ENCODE measurements around the gene UBE2G2.
"Not testable (repeated sequence)": the region's sequence is repeated elsewhere in the genome, so short reads cannot be mapped to it uniquely, and the experiment has no call there.

Gene UBE2G2

DNA sequence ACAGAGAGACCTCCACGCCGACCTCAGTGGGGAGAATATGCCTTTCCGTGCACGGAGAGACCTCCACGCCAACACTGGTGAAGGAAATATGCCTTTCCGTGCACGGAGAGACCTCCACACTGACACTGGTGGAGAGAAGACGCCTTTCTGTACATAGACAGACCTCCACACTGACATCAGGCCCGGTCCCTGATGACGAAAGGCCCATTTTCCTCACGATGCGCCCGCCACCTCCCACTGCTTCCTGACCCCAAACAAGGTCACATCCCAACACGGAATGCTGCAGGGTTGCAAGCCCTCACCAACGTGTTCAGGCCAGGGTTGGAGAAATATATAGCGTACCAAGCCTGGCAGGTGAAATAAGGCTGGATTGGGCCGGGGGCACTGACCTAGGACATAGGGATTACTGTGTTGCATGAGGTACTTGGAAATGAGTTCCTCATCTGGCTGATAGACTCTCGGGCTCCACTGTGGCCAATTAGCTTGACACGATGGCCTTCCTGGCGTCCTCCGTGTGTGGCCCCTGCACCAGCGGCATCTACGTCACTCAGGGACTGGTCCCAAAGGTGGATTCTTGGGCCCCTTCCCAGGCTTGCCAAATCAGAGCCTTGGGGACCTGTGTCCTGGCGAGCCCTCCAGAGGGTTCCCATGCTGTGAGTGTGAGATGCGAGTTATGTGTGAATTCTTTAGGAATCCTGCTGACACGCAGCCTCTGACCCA is 32.8 kb upstream of the UBE2G2 start:
- Histone ChIP-seq H3K27me3 (ENCODE audit: low read depth, low read length) (no peaks in the 10 kb centered on the region), H3K9me3 (ENCODE audit: control insufficient read depth in 1 of 2, low read length in 2 of 2) (peaks cover 0 to 1% of the 10 kb centered on the region in 2 donors), H3K27ac (ENCODE audit: low read length) (no peak overlapping the region), H3K36me3 (ENCODE audit: control insufficient read depth in 1 of 2, insufficient read depth in 2 of 2, low read length in 2 of 2) (no peaks in the 10 kb centered on the region), H3K4me1 (ENCODE audit: control insufficient read depth in 1 of 2, insufficient read depth in 2 of 2, low read length in 2 of 2) (peaks cover 0 to 7% of the 10 kb centered on the region in 2 donors), H3K4me3 (ENCODE audit: low read depth in 1 of 2, low read length in 2 of 2) (no peak overlapping the region)

DNA sequence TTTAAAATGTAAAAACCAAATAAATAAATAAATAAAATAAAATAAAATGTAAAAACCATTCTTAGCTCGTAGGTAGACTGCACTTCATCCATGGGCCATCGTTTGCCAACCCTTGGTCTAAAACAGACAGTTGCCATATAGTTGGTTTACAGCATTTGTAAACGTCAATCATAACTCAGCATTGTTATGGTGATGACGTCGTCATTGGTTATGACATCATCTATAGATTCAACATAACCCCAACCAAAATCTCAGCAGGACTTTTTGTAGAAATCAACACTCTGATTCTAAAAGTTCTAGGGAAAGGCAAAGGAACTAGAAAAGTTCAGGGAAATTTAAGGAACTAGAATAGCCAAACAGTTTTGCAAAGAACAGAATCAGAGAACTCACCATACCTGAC is 32.0 kb upstream of the UBE2G2 start:
- Histone ChIP-seq H3K9me3 (ENCODE audit: control insufficient read depth in 1 of 2, low read length in 2 of 2) (peaks cover 0 to 4% of the 10 kb centered on the region in 2 donors), H3K4me1 (ENCODE audit: control insufficient read depth in 1 of 2, insufficient read depth in 2 of 2, low read length in 2 of 2) (peaks cover 0 to 7% of the 10 kb centered on the region in 2 donors), H3K4me3 (ENCODE audit: low read depth in 1 of 2, low read length in 2 of 2) (no peak overlapping the region), H3K27me3 (ENCODE audit: low read depth, low read length) (no peaks in the 10 kb centered on the region), H3K36me3 (ENCODE audit: control insufficient read depth in 1 of 2, insufficient read depth in 2 of 2, low read length in 2 of 2) (no peaks in the 10 kb centered on the region), H3K27ac (ENCODE audit: low read length) (no peak overlapping the region)

- H3K27ac ChIP-seq (ENCODE audit: low read length); H3K4me1 ChIP-seq (ENCODE audit: control insufficient read depth in 1 of 2, insufficient read depth in 2 of 2, low read length in 2 of 2); H3K27me3 ChIP-seq (ENCODE audit: low read depth, low read length); H3K4me3 ChIP-seq (ENCODE audit: low read depth in 1 of 2, low read length in 2 of 2); H3K36me3 ChIP-seq (ENCODE audit: control insufficient read depth in 1 of 2, insufficient read depth in 2 of 2, low read length in 2 of 2): not testable (repeated sequence)
- H3K9me3 ChIP-seq (ENCODE audit: control insufficient read depth in 1 of 2, low read length in 2 of 2), result peaks cover 0 to 13% of the 10 kb centered on the region in 2 donors
Measured at GRCh38 chr21:44832516-44833255, 31.1 kb upstream of the UBE2G2 start.

DNA sequence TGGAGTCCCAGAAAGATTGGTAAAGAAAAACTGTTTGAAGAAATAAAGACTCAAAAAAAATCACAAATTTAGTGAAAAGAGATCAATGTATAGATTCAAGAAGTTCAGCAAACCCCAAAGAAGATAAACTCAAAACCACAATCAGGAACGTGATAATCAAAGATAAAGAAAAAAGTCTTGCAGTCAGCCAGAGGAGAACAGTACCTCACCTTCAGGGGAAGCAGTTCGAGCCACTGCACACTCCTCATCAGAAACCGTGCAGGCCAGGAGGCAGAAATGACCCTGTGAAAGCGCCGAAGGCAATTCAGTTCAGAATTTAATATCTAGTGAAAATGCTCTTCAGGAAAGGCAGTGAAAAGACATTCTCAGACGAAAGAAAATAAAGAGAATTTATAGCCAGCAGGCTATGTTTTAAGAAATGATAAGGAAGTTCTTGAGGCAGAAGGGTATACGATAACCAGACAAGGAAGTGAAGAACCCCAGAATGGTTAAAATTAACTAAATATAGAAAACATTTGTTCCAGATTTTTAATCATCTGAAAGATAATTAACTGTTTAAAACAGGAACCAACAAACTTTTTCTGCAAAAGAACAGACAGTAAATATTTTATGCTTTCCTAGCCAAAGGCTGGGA is 29.7 kb upstream of the UBE2G2 start:
- no peaks in the 10 kb centered on the region for H3K27me3 ChIP-seq (ENCODE audit: low read depth, low read length)
- peaks cover 0 to 18% of the 10 kb centered on the region in 2 donors for H3K9me3 ChIP-seq (ENCODE audit: control insufficient read depth in 1 of 2, low read length in 2 of 2)
- H3K27ac ChIP-seq (ENCODE audit: low read length), result no peak overlapping the region
- peaks cover 0 to under 1% of the 10 kb centered on the region in 2 donors for H3K4me1 ChIP-seq (ENCODE audit: control insufficient read depth in 1 of 2, insufficient read depth in 2 of 2, low read length in 2 of 2)
- H3K36me3 ChIP-seq (ENCODE audit: control insufficient read depth in 1 of 2, insufficient read depth in 2 of 2, low read length in 2 of 2), result no peaks in the 10 kb centered on the region
- no peak overlapping the region for H3K4me3 ChIP-seq (ENCODE audit: low read depth in 1 of 2, low read length in 2 of 2)

DNA sequence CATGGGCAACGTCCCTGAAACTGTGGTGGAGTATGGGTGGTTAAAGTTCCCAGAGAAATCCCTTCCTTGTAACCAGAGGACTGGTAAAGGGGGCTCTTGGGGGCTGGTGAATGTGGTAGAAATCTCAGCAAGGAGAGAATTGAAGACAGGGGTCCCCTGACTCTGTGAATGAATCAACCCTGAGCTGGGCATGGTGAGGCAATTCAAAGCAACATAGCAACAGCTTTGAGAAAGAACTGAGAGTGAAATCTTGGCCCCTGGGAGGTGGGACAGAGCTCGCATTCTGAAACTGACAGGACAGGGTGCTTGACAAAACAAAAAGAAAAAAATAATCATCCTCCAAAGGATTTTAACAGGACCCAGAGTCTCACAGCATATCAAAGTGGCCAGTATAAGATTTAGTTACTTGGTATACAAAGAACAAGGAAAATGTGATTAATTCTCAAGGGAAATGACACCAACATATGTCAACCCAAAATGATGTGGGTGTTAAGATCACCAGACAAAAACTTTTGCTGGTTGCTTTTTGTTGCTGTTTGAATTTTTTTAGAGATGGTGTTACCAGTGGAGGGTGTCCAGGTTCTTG is 28.0 kb upstream of the UBE2G2 start:
- no peak overlapping the region for H3K4me3 ChIP-seq (ENCODE audit: low read depth in 1 of 2, low read length in 2 of 2)
- peaks cover 0 to 18% of the 10 kb centered on the region in 2 donors for H3K9me3 ChIP-seq (ENCODE audit: control insufficient read depth in 1 of 2, low read length in 2 of 2)
- H3K27ac ChIP-seq (ENCODE audit: low read length), result no peak overlapping the region
- H3K4me1 ChIP-seq (ENCODE audit: control insufficient read depth in 1 of 2, insufficient read depth in 2 of 2, low read length in 2 of 2), result no peaks in the 10 kb centered on the region
- no peaks in the 10 kb centered on the region for H3K36me3 ChIP-seq (ENCODE audit: control insufficient read depth in 1 of 2, insufficient read depth in 2 of 2, low read length in 2 of 2)
- no peaks in the 10 kb centered on the region for H3K27me3 ChIP-seq (ENCODE audit: low read depth, low read length)

DNA sequence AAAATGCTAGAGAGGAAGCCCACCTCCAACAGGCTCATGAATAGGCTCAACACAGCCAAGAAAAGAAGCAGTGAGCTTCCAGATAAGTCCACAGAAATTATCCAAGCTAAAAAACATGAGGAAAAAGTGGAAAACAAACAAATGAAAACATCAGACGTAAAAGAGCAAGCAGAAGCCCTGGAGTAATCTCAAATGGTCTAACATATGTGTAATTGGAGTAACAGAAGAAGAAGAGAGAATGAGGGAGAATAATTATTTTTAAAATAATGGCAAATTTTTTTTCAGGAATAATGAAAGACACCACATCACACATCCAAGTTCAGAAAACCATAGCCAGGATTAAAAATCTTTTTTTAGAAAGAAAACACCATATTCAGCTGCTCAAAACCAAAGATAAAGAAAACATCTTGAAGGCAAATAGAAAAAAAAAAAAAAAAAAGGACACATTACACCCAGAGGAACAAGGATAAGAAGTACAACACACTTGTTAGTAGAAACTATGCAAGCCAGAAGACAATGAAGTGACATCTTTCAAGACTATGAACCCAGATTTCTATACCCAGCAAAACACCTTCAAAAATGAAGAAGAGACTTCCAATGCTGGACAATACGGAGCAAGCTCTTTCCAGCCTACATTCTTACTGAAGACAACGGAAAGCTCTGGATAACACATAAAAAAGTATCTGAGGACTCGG is 26.9 kb upstream of the UBE2G2 start:
- Histone ChIP-seq H3K27ac (ENCODE audit: low read length) (no peak overlapping the region), H3K4me3 (ENCODE audit: low read depth in 1 of 2, low read length in 2 of 2) (no peak overlapping the region), H3K36me3 (ENCODE audit: control insufficient read depth in 1 of 2, insufficient read depth in 2 of 2, low read length in 2 of 2) (no peaks in the 10 kb centered on the region), H3K9me3 (ENCODE audit: control insufficient read depth in 1 of 2, low read length in 2 of 2) (peaks cover 0 to 18% of the 10 kb centered on the region in 2 donors), H3K4me1 (ENCODE audit: control insufficient read depth in 1 of 2, insufficient read depth in 2 of 2, low read length in 2 of 2) (no peaks in the 10 kb centered on the region), H3K27me3 (ENCODE audit: low read depth, low read length) (no peaks in the 10 kb centered on the region)

GRCh38 chr21:44823179-44823660 is 21.6 kb upstream of the UBE2G2 start:
- H3K9me3 ChIP-seq (ENCODE audit: control insufficient read depth in 1 of 2, low read length in 2 of 2), result peaks cover 0 to 38% of the 10 kb centered on the region in 2 donors
- no peak overlapping the region for H3K27ac ChIP-seq (ENCODE audit: low read length)
- no peaks in the 10 kb centered on the region for H3K4me1 ChIP-seq (ENCODE audit: control insufficient read depth in 1 of 2, insufficient read depth in 2 of 2, low read length in 2 of 2)
- H3K4me3 ChIP-seq (ENCODE audit: low read depth in 1 of 2, low read length in 2 of 2), result no peak overlapping the region
- no peaks in the 10 kb centered on the region for H3K36me3 ChIP-seq (ENCODE audit: control insufficient read depth in 1 of 2, insufficient read depth in 2 of 2, low read length in 2 of 2)
- H3K27me3 ChIP-seq (ENCODE audit: low read depth, low read length), result no peaks in the 10 kb centered on the region

GRCh38 chr21:44822484-44823178 is 21.0 kb upstream of the UBE2G2 start:
- Histone ChIP-seq H3K27ac (ENCODE audit: low read length) (no peak overlapping the region), H3K4me1 (ENCODE audit: control insufficient read depth in 1 of 2, insufficient read depth in 2 of 2, low read length in 2 of 2) (no peaks in the 10 kb centered on the region), H3K27me3 (ENCODE audit: low read depth, low read length) (no peaks in the 10 kb centered on the region), H3K9me3 (ENCODE audit: control insufficient read depth in 1 of 2, low read length in 2 of 2) (peaks cover 0 to 32% of the 10 kb centered on the region in 2 donors), H3K36me3 (ENCODE audit: control insufficient read depth in 1 of 2, insufficient read depth in 2 of 2, low read length in 2 of 2) (no peaks in the 10 kb centered on the region), H3K4me3 (ENCODE audit: low read depth in 1 of 2, low read length in 2 of 2) (no peak overlapping the region)

DNA sequence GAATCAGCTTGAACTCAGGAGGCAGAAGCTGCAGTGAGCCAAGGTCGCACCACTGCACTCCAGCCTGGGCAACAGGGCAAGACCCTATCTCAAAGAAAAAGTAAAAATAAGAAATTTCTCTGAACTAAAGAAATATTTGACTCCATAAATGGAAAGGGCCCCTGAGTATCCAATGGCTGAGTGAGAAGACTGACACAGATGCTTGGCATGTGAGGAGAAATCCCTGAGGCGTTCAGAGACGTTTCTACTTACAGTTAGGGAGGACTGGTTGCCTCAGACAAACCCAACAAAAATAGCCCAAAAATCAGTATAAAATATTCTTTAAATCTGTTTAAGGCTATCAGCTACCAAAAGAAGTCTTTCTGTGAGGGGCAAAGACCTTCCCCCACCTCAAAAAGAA is 19.2 kb upstream of the UBE2G2 start:
- H3K4me1 ChIP-seq (ENCODE audit: control insufficient read depth in 1 of 2, insufficient read depth in 2 of 2, low read length in 2 of 2), result peaks cover 4 to 14% of the 10 kb centered on the region in 2 donors
- no peak overlapping the region for H3K27ac ChIP-seq (ENCODE audit: low read length)
- peaks cover 0 to 27% of the 10 kb centered on the region in 2 donors for H3K9me3 ChIP-seq (ENCODE audit: control insufficient read depth in 1 of 2, low read length in 2 of 2)
- no peaks in the 10 kb centered on the region for H3K36me3 ChIP-seq (ENCODE audit: control insufficient read depth in 1 of 2, insufficient read depth in 2 of 2, low read length in 2 of 2)
- no peaks in the 10 kb centered on the region for H3K27me3 ChIP-seq (ENCODE audit: low read depth, low read length)
- no peak overlapping the region for H3K4me3 ChIP-seq (ENCODE audit: low read depth in 1 of 2, low read length in 2 of 2)

Measured in muscle layer of duodenum (tissue), 2 donors.